Cerebellar cortex (tissue), 1 donor: Measurements from ENCODE around the gene KCNN4.
"Not testable (repeated sequence)": the region's sequence is repeated elsewhere in the genome, so short reads cannot be mapped to it uniquely, and the experiment has no call there.

Source experiments
- DNase-seq: peaks from one replicate; pipeline ENCODE4 v3.0.0-alpha.2; 2015; ENCODE audit warnings: low spot score

Gene KCNN4

DNA sequence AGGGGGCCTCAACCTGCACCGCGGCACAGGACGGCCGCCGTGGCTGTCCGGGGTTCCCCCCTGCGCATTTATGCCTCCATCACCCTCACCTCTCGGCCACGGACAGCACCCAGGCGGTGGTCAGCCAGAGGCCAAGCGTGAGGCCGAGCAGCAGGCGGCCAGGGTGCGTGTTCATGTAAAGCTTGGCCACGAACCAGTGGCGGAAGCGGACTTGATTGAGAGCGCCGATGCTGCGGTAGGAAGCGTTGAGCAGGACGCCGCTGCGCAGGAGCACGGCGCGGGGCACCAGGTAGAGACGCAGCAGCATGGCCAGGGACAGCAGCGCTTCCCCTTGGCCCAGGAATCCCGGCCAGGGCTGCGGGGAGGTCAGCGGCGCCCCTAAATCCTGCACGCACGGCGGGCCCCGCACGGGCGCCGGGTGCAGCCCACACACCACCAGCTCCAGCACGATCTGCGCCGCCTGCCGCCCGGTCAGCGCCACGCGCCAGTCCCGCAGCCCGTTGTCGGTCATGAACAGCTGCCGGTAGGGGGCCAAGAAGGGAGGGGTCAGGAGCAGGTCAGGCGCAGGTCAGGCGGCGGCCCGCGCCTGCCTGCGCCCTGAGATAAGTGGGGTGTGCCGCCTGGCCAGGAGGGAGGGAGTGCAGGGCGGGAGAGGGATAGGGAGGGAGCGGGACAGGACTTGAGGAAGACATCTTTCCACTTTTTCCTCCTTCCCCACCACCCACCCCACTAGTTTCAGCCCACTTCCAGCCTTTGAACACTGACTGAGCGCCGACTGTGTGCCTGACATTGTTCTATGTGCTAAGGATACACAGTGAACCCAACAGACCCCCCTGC, 6.5 kb downstream of the KCNN4 start:
- DNase-seq, result no peak

GRCh38 chr19:43773725-43774102, 7.1 kb downstream of the KCNN4 start:
- no peak for DNase-seq

DNA sequence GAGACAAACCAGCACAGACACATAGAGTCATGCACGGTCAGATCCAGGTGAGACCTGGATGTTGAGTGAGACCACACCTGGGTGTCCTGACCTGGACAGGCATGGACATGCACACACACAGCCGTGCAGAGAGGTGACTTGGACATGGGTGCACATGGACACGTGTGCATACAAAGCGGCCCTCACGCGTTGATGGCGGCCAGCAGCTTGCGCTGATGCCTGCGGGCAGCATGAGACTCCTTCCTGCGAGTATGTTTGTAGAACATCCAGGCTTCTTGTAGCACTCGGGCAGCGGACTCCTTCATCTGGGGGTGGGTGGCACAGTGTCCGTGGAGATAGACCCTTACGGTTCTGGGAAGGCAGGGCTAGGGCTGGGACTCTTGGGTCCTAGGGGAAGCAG, 11.5 kb downstream of the KCNN4 start:
- no peak for DNase-seq

GRCh38 chr19:43768273-43769050, 12.3 kb downstream of the KCNN4 start:
- no peak for DNase-seq

DNA sequence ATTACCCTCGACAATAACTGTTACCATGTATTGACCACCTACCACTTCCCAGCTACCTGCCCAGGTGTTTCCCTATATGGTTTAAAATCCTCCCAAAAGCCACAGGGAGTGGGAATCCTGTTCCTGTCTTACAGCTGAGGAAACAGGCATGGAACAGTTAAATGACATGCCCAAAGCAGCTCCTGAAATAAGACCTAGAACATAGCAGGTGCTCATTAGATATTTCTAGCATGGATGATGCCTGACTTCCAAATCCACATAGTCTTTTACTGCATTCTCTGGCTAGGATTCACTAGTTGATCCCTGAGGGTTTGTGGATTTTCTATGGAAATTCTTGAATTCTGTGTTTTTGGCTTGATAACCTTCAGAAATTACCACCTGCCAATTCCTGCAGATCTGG, 13.0 kb downstream of the KCNN4 start:
- DNase-seq, result no peak

DNA sequence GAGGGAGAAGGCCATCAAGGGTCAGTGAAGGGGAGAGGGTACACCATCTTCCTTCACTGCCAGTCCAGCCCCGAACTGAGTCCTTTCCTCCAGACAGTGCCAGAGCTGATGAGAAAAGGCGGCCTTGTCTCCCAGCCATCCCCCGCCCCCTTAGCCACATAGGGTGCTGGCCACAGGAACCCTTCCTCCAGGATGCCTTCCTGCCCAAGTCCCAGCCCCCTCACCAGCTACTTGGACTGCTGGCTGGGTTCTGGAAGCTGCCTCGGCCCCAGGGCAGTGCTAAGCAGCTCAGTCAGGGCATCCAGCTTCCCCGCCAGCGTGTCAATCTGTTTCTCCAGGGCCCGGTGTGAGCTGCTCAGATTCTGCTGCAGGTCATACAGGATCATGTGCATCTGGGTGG, 13.5 kb downstream of the KCNN4 start:
- DNase-seq, result no peak

DNA sequence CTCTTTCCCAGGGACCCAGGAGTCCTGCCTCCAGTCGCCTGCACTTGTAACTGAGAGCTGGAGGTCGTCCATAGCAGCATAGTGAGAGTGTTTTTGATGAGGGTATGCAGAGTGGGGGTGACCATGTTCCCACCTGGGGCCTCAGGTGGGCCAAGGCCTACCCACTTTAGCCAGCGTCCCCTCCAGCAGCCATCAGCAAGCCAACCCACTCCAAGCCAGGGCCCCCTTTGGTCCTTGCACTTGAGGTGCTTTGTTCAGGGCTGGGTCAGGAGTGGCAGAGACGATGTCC, 14.1 kb downstream of the KCNN4 start:
- no peak for DNase-seq

GRCh38 chr19:43765109-43765876, 15.5 kb downstream of the KCNN4 start:
- DNase-seq, result no peak

DNA sequence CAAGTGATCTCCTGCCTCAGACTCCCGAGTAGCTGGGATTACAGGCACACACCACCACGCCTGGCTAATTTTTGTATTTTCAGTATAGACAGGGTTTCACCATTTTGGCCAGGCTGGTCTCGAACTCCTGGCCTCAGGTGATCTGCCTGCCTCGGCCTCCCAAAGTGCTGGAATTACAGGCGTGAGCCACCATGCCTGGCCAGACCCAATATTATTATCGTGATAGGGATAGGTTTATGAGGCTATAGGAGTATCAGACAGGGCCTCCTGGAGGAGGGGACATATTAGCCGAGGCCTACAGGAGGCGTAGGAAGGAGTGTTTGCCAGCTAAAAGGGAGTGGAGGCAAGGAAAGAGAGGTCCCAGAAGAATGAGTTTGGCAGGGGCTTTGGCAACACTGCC, 16.1 kb downstream of the KCNN4 start:
- not testable (repeated sequence) for DNase-seq

GRCh38 chr19:43763473-43763939, 17.3 kb downstream of the KCNN4 start:
- no peak for DNase-seq

- no peak for DNase-seq
Observed at GRCh38 chr19:43762814-43763213, 18.0 kb downstream of the KCNN4 start.

- no peak for DNase-seq
Observed at GRCh38 chr19:43760941-43761340, 19.8 kb downstream of the KCNN4 start.

GRCh38 chr19:43759515-43759914, 21.3 kb downstream of the KCNN4 start:
- DNase-seq, result no peak

- peak; percentile 79 for DNase-seq
Observed at GRCh38 chr19:43755256-43755801, 25.4 kb downstream of the KCNN4 start.

- DNase-seq, result peak; percentile 97
Observed at GRCh38 chr19:43754503-43755255, 26.1 kb downstream of the KCNN4 start, which contains the start of gene SMG9. SMG9 (minus strand) TSS chr19:43754962; CDS start chr19:43750741, 4,221 bp downstream.

- no peak for DNase-seq
Observed at GRCh38 chr19:43754253-43754502, 26.6 kb downstream of the KCNN4 start.

DNA sequence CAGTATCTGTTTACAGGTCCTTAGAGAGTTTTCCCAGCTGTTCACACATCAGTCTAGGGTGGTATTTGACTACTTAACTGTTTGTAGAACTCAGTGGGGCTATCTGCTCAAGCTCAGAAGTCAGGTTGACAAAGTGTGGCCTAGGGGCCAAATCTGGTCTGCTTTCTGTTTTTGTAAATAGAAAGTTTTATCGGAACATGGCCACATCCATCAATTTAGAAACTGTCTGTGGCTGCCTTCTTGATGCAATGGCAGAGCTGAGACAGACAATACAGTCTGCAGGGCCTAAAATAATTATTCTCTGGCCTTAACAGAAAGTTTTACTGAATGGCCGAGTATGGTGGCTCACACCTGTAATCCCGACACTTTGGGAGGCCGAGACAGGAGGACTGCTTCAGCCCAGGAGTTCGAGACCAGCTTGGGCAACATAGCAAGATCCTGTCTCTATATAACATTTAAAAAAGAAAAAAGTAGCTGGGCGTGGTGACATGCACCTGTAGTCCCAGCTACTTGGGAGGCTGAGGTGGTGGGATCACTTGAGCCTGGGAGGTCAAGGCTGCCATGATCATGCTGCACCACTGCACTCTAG, 28.4 kb downstream of the KCNN4 start:
- no peak for DNase-seq

- no peak for DNase-seq
Observed at GRCh38 chr19:43751466-43752220, 29.1 kb downstream of the KCNN4 start.

- DNase-seq, result no peak
Observed at GRCh38 chr19:43749898-43750297, 30.9 kb downstream of the KCNN4 start.

DNA sequence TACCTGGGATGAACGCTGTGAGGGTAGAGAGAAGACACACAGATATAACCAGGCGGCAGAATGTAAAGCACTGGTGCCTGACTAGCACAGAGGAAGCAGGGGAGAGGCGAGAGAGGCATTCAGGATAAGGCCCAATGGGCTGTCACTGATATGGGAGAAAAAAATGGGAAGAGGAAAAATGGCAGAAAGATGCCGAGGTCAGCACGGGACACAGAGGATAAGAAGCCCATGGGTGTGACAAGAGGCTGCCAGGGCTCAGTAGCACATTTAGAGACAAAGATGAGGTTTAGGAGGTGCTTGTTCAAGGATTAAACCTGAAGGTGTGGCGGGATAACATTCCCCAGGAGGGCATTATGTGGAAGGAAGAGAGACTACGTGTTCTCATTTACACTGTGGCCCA, 31.6 kb downstream of the KCNN4 start:
- DNase-seq, result no peak

DNA sequence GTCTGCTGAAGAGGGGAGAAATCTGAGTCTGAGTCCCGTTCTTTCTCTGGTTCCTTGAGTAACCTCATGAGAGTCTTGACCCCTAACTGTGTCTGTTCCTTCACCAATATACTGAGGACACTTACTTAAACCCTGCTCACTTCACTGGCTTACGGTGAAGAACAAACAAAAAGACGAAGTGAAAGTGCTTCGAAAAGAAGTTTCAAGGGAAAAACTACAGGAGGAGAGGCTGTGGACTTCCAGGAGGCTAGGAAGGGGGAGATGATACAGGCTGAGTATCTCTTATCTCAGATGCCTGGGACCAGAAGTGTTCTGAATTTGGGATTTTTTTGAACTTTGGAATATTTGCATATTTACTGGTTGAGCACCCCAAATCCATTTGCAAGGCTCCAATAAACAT, 32.1 kb downstream of the KCNN4 start:
- DNase-seq, result no peak
